K562 (cell line): Measurements from ENCODE around the gene SCAPER. TPM values are rescaled to one million over a fixed set of nuclear protein-coding genes. Genes with fewer than 3 reads are reported as not detected.

ENCODE experiments used
- ATAC-seq: fragments of 200-7000 bp; cut with Tn5 transposase; 3 replicates; pipeline ENCODE4 v1.9.1; 2020; ENCODE audit warnings: moderate library complexity
- BruUV-seq: library from RNA; stranded (reverse); fragments of 400-500 nt; replicated peaks from 2 replicates; lab custom pipeline; 2021; lab: Mats Ljungman, UMichigan
- CTCF ChIA-PET: fragments of 300-600 bp; formaldehyde crosslinking; extraction: SDS; loops from one replicate; lab custom pipeline; 2021; ENCODE audit warnings: low intra/inter-chr PET ratio; lab: Yijun Ruan, JAX
- POLR2A ChIA-PET: fragments of 300-600, 350-650 bp; sonication (Branson Sonifier 250); formaldehyde crosslinking; extraction: SDS; loops from one replicate; lab custom pipeline; 2021; ENCODE audit warnings: antibody characterized with exemption, inconsistent platforms; lab: Yijun Ruan, JAX
- DNase-seq, 4 experiments: peaks; one replicate each; pipeline versions ENCODE4 v3.0.0 to v3.0.0-alpha.2; 2011 to 2018; ENCODE audit warnings: low spot score in 3 of 4, mixed read lengths in 3 of 4; ENCODE audit errors: extremely low read depth in 1 of 4
- FAIRE-seq: peaks from 2 replicates; lab custom pipeline; 2011; peaks lifted over from hg19 to GRCh38; lab: Jason Lieb, UNC
- H2AFZ ChIP-seq: 2 replicates; pipeline ENCODE4 v1.6.0; 2011; ENCODE audit warnings: low read depth, low read length, control low read depth, inconsistent platforms
- H3K27ac ChIP-seq: fragments of 200-600 bp; 3 replicates; pipeline ENCODE4 v1.8.0; 2011; ENCODE audit warnings: low read depth, mild to moderate bottlenecking, control low read depth, inconsistent platforms, low read length, moderate library complexity, mixed read lengths; ENCODE audit errors: extremely low read depth
- H3K27me3 ChIP-seq, 2 experiments: fragments of 300-600 bp in 1 of 2; 2 replicates in 1 of 2; 3 replicates in 1 of 2; pipeline versions ENCODE4 v1.6.0 to v1.8.0; 2011; ENCODE audit warnings: inconsistent platforms in 2 of 2, low read length in 2 of 2, mild to moderate bottlenecking in 1 of 2, mixed read lengths in 1 of 2, moderate library complexity in 1 of 2; ENCODE audit not compliant: control insufficient read depth in 2 of 2, insufficient read depth in 2 of 2
- H3K36me3 ChIP-seq: fragments of 300-600 bp; 3 replicates; pipeline ENCODE4 v1.8.0; 2011; ENCODE audit warnings: mild to moderate bottlenecking, low read length, inconsistent platforms; ENCODE audit not compliant: control insufficient read depth, insufficient read depth
- H3K4me1 ChIP-seq, 2 experiments: fragments of 200-600 bp in 1 of 2; replicated peaks in 1 of 2; 2 replicates in 1 of 2; 3 replicates in 1 of 2; pipeline versions ENCODE4 v1.5.1 to v1.8.0; 2011; ENCODE audit warnings: inconsistent platforms in 2 of 2, low read length in 2 of 2, mild to moderate bottlenecking in 1 of 2, mixed read lengths in 1 of 2, moderate library complexity in 1 of 2; ENCODE audit not compliant: control insufficient read depth in 2 of 2, insufficient read depth in 2 of 2
- H3K4me2 ChIP-seq: 2 replicates; pipeline ENCODE4 v1.6.1; 2011; ENCODE audit warnings: low read length, control low read depth, inconsistent platforms, mixed read lengths; ENCODE audit not compliant: insufficient read depth
- H3K4me3 ChIP-seq: fragments of 200-600 bp; sonication (generic), shearing (Covaris generic); 2 replicates; pipeline ENCODE4 v1.5.1; 2016; ENCODE audit warnings: control low read depth, inconsistent platforms
- H3K79me2 ChIP-seq: fragments of 200-600 bp; 3 replicates; pipeline ENCODE4 v1.8.0; 2011; ENCODE audit warnings: low read length, inconsistent platforms; ENCODE audit not compliant: control insufficient read depth, insufficient read depth
- H3K9ac ChIP-seq, 2 experiments: 2 replicates each; pipeline versions ENCODE4 v1.6.0 to v1.6.1; 2011; ENCODE audit warnings: low read depth in 2 of 2, low read length in 2 of 2, control low read depth in 1 of 2, inconsistent platforms in 1 of 2, mild to moderate bottlenecking in 1 of 2, mixed read lengths in 1 of 2; ENCODE audit not compliant: insufficient read depth in 1 of 2
- H3K9me1 ChIP-seq: one replicate; pipeline ENCODE4 v1.6.0; 2011; ENCODE audit warnings: inconsistent platforms, mild to moderate bottlenecking, low read length, moderate library complexity; ENCODE audit not compliant: control insufficient read depth, insufficient read depth
- H3K9me3 ChIP-seq: replicated peaks from 2 replicates; pipeline ENCODE4 v1.5.1; 2011; ENCODE audit warnings: low read depth, low read length, inconsistent platforms; ENCODE audit not compliant: control insufficient read depth, insufficient read depth
- H4K20me1 ChIP-seq: replicated peaks from 2 replicates; pipeline ENCODE4 v1.6.1; 2011; ENCODE audit warnings: low read length, inconsistent platforms, mixed read lengths; ENCODE audit not compliant: control insufficient read depth, insufficient read depth
- BHLHE40 ChIP-seq: IDR thresholded peaks from 2 replicates; pipeline ENCODE4 v1.6.1; 2011; ENCODE audit warnings: low read length, improper control_type of control experiment
- ETV1 ChIP-seq: fragments of 450-650 bp; conservative IDR thresholded peaks from 2 replicates; pipeline ENCODE4 v1.6.1; 2016; ENCODE audit warnings: missing genetic modification characterization, control low read depth, low read depth, missing compliant biosample characterization
- MYNN ChIP-seq, 2 experiments: sonication (generic); formaldehyde crosslinking in 1 of 2; IDR thresholded peaks; 2 replicates each; pipeline versions ENCODE4 v1.5.0 to v1.6.1; 2016 to 2020; ENCODE audit warnings: antibody characterized with exemption in 1 of 2, missing genetic modification reagents in 1 of 2
- PCBP1 ChIP-seq: fragments of 200-400 bp; formaldehyde crosslinking; IDR thresholded peaks from 2 replicates; pipeline ENCODE4 v1.6.1; 2018; ENCODE audit warnings: mild to moderate bottlenecking, low read depth, low read length; ENCODE audit not compliant: poor library complexity, severe bottlenecking
- SRSF1 ChIP-seq: fragments of 200-400 bp; formaldehyde crosslinking; IDR thresholded peaks from 2 replicates; pipeline ENCODE4 v1.6.1; 2017; ENCODE audit warnings: mild to moderate bottlenecking, low read depth, low read length, moderate library complexity
- ZNF639 ChIP-seq, 2 experiments: fragments of 200-800 bp in 1 of 2; sonication (Bioruptor generic) in 1 of 2; sonication (generic) in 1 of 2; formaldehyde crosslinking in 1 of 2; IDR thresholded peaks in 1 of 2; conservative IDR thresholded peaks in 1 of 2; 2 replicates each; pipeline versions ENCODE4 v1.5.0 to v1.6.1; 2016 to 2020; ENCODE audit warnings: missing compliant biosample characterization in 1 of 2, missing genetic modification characterization in 1 of 2, missing genetic modification reagents in 1 of 2
- ZNF707 ChIP-seq: fragments of 250-450 bp; sonication (Bioruptor Pico); conservative IDR thresholded peaks from 2 replicates; pipeline ENCODE4 v1.8.0; 2022; ENCODE audit warnings: inconsistent platforms, mild to moderate bottlenecking, moderate library complexity
- WGBS: fragments of 100-300 bp; shearing (Covaris generic); methylation state at CpG from one replicate; pipeline ENCODE4 v1.1.6; 2016; ENCODE audit warnings: low coverage, mixed read lengths; ENCODE audit not compliant: insufficient coverage; ENCODE audit errors: missing lambda C conversion rate; 5-methylcytosine and 5-hydroxymethylcytosine counted together
- in situ Hi-C: fragments of 300-500 bp; cut with MboI; formaldehyde crosslinking; loops from 4 replicates; pipeline ENCODE4 v1.15.0; 2018; ENCODE audit warnings: inconsistent platforms, mixed read lengths
- intact Hi-C: fragments of 100-400 bp; cut with micrococcal nuclease; formaldehyde crosslinking; loops from 2 replicates; pipeline ENCODE4 v1.14.2; 2022
- polyA plus RNA-seq, 8 experiments: library from polyadenylated mRNA; depleted of rRNA in 4 of 8; stranded (reverse) in 5 of 8; unstranded in 3 of 8; fragments of >200 nt; fragmentation: Nextera tagmentation in 2 of 8; fragmentation: Illumina TruSeq in 1 of 8; extraction: Ambion mirVana in 2 of 8; extraction: Trizol in 1 of 8; gene quantifications; 2 replicates each; pipeline versions ENCODE4 v1.2.1 to v1.2.3, GENCODE V29; 2011 to 2014; ENCODE audit warnings: inconsistent platforms in 1 of 8, missing spikeins in 1 of 8
- total RNA-seq, 7 experiments: library from RNA; depleted of rRNA in 6 of 7; stranded (reverse); fragments of >200 nt in 6 of 7; fragmentation: Illumina TruSeq in 2 of 7; extraction: Trizol in 2 of 7; gene quantifications; 2 replicates each; pipeline versions ENCODE4 v1.2.1 to v1.2.3, GENCODE V29; 2011 to 2021; ENCODE audit warnings: low replicate concordance in 1 of 7
- TF ChIP-seq, protein P1 (sequence below): fragments of 450-650 bp; IDR thresholded peaks from 2 replicates; pipeline ENCODE4 v1.7.1; 2018; ENCODE audit warnings: mild to moderate bottlenecking, low read depth; ENCODE audit not compliant: partially characterized antibody

SCAPER gene
- total and polyA plus RNA-seq, 9 of the 15 experiments (the other 6 are each of a cell fraction or from before 2014, with no cell fraction given) = 1.3 to 5.7 (median 3.2) TPM

DNA sequence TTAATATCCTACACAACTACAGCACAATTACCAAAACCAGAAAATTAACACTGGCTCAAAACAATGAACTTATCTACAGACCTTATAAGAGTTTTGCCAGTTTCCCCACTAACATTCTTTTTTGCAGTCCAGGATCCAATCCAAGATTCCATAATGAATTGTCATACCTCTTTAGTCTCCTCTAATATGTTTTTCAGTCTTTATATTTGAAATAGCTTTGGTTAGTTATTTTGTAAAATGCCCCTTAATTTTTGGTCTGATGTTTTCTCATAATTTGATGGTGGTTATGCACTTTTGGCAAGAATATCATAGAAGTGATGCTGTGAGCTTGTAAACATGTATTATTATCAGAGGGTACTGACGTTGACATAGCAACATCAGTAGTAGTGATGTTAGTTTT lies 444.3 kb downstream of the SCAPER start:
- POLR2A ChIA-PET = no interaction called here
- 0% methylated on average over 1 of the region's 1 CpG for WGBS
- BruUV-seq = no TSS peak
- H3K9me1 ChIP-seq = no peaks in the 10 kb centered on the region
- H3K9ac ChIP-seq = no peak overlapping the region
- ATAC-seq (no peak), FAIRE-seq (no peak), DNase-seq (no peak)
- H4K20me1 ChIP-seq = no peaks in the 10 kb centered on the region
- CTCF ChIA-PET = no interaction called here
- TF ChIP-seq ZNF639 (CRISPR knock-in tag; conservative IDR thresholded peaks at IDR 0.05 in 1 of 2, IDR thresholded peaks at IDR 0.05 in 1 of 2) (no peak), MYNN (IDR thresholded peaks at IDR 0.05) (no peak), MYNN (CRISPR knock-in tag; IDR thresholded peaks at IDR 0.05) (no peak), ZNF707 (CRISPR knock-in tag) (no peak), SRSF1 (no peak), BHLHE40 (no peak), PCBP1 (no peak), ETV1 (tag) (no peak)
- TF ChIP-seq, protein P1, sequence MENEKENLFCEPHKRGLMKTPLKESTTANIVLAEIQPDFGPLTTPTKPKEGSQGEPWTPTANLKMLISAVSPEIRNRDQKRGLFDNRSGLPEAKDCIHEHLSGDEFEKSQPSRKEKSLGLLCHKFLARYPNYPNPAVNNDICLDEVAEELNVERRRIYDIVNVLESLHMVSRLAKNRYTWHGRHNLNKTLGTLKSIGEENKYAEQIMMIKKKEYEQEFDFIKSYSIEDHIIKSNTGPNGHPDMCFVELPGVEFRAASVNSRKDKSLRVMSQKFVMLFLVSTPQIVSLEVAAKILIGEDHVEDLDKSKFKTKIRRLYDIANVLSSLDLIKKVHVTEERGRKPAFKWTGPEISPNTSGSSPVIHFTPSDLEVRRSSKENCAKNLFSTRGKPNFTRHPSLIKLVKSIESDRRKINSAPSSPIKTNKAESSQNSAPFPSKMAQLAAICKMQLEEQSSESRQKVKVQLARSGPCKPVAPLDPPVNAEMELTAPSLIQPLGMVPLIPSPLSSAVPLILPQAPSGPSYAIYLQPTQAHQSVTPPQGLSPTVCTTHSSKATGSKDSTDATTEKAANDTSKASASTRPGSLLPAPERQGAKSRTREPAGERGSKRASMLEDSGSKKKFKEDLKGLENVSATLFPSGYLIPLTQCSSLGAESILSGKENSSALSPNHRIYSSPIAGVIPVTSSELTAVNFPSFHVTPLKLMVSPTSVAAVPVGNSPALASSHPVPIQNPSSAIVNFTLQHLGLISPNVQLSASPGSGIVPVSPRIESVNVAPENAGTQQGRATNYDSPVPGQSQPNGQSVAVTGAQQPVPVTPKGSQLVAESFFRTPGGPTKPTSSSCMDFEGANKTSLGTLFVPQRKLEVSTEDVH = no peak
- no peaks in the 10 kb centered on the region for H3K4me1 ChIP-seq
- H3K27me3 ChIP-seq = no peaks in the 10 kb centered on the region
- no peak overlapping the region for H3K27ac ChIP-seq
- H3K4me2 ChIP-seq = no peak overlapping the region
- no peaks in the 10 kb centered on the region for H3K9me3 ChIP-seq
- no peaks in the 10 kb centered on the region for H3K36me3 ChIP-seq
- H2AFZ ChIP-seq = no peak overlapping the region
- in situ Hi-C loops (no loop called here), intact Hi-C loops (no loop called here)
- H3K79me2 ChIP-seq = no peaks in the 10 kb centered on the region
- no peak overlapping the region for H3K4me3 ChIP-seq
